Stimulated activated CD4-positive, alpha-beta T cell treated with anti-CD3 and anti-CD28 coated beads, Interleukin-1b, Interleukin-23, amount 100 ng/mL, for 1 hour (primary cell): ENCODE results near the gene MED31.
"Not testable (repeated sequence)": the region's sequence is repeated elsewhere in the genome, so short reads cannot be mapped to it uniquely, and the experiment has no call there.

ENCODE experiments used
- DNase-seq, 2 donors: peaks; one replicate each; pipeline ENCODE4 v3.0.0-alpha.2; 2020; ENCODE audit warnings: low read depth in 2 of 2

MED31 gene

GRCh38 chr17:6677158-6677831, 25.9 kb upstream of the MED31 start:
- DNase-seq = no peak

GRCh38 chr17:6676802-6677157, 25.4 kb upstream of the MED31 start:
- DNase-seq = no peak

GRCh38 chr17:6675201-6675825, 23.9 kb upstream of the MED31 start:
- DNase-seq = no peak

GRCh38 chr17:6674586-6674985, 23.2 kb upstream of the MED31 start:
- no peak for DNase-seq

- DNase-seq = no peak
Measured at GRCh38 chr17:6671431-6671830, 20.0 kb upstream of the MED31 start.

- DNase-seq = no peak
Measured at GRCh38 chr17:6670999-6671398, 19.6 kb upstream of the MED31 start.

GRCh38 chr17:6670571-6670970, 19.2 kb upstream of the MED31 start:
- no peak for DNase-seq

- DNase-seq = no peak
Measured at GRCh38 chr17:6669479-6670212, 18.2 kb upstream of the MED31 start.

GRCh38 chr17:6668727-6669425, 17.5 kb upstream of the MED31 start:
- no peak for DNase-seq

- no peak for DNase-seq
Measured at GRCh38 chr17:6668219-6668618, 16.8 kb upstream of the MED31 start.

- DNase-seq = no peak
Measured at GRCh38 chr17:6667516-6667915, 16.1 kb upstream of the MED31 start.

GRCh38 chr17:6666557-6666956, 15.2 kb upstream of the MED31 start:
- no peak for DNase-seq

GRCh38 chr17:6666077-6666521, 14.7 kb upstream of the MED31 start:
- no peak for DNase-seq

- not testable (repeated sequence) for DNase-seq
Measured at GRCh38 chr17:6663200-6663599, 11.8 kb upstream of the MED31 start.

- no peak for DNase-seq
Measured at GRCh38 chr17:6661464-6661848, 10.1 kb upstream of the MED31 start.

- DNase-seq = no peak
Measured at GRCh38 chr17:6660805-6661463, 9.5 kb upstream of the MED31 start.

GRCh38 chr17:6660101-6660500, 8.7 kb upstream of the MED31 start:
- DNase-seq = no peak

GRCh38 chr17:6658411-6658810, 7.0 kb upstream of the MED31 start:
- not testable (repeated sequence) for DNase-seq

- no peak for DNase-seq
Measured at GRCh38 chr17:6657633-6658287, 6.4 kb upstream of the MED31 start.

GRCh38 chr17:6656797-6657632, 5.6 kb upstream of the MED31 start:
- peak in 1 of 2 donors; percentile 23 for DNase-seq
